Right lobe of liver (tissue), 6 donors: ENCODE data around the gene SLC9A3. TPM values are rescaled to one million over a fixed set of nuclear protein-coding genes. Genes with fewer than 3 reads are reported as not detected.
A peak's percentile ranks its signal among the peaks of the same experiment; 100 is the strongest.

Experiments
- ATAC-seq, 4 donors: fragments of 200-7000 bp; cut with Tn5 transposase; one replicate each; pipeline ENCODE4 v1.9.1; 2020; ENCODE audit warnings: mild to moderate bottlenecking in 4 of 4, moderate library complexity in 4 of 4
- DNase-seq, 3 donors: peaks; one replicate each; pipeline ENCODE4 v3.0.0-alpha.2; 2020
- H3K27ac ChIP-seq, 3 donors: fragments of 200-600 bp; one replicate each; pipeline ENCODE4 v1.8.0; 2022
- H3K27me3 ChIP-seq, 2 donors: fragments of 200-600 bp; one replicate each; pipeline ENCODE4 v1.8.0; 2022
- H3K36me3 ChIP-seq, 4 donors: fragments of 200-600 bp; sonication (generic) in 1 of 4; one replicate each; pipeline versions ENCODE4 v1.5.1 to v1.8.0; 2017 to 2022; ENCODE audit warnings: control low read depth in 1 of 4
- H3K4me1 ChIP-seq, 4 donors: fragments of 200-600 bp; sonication (generic) in 1 of 4; one replicate each; pipeline versions ENCODE4 v1.5.1 to v1.8.0; 2017 to 2022; ENCODE audit warnings: control low read depth in 1 of 4
- H3K4me3 ChIP-seq, 3 donors: fragments of 200-600 bp; one replicate each; pipeline ENCODE4 v1.8.0; 2022
- H3K9me3 ChIP-seq, 4 donors: fragments of 200-600 bp; sonication (generic) in 1 of 4; one replicate each; pipeline versions ENCODE4 v1.5.1 to v1.8.0; 2017 to 2022; ENCODE audit warnings: control low read depth in 1 of 4
- POLR2A ChIP-seq: fragments of 450-650 bp; IDR thresholded peaks from one replicate; pipeline ENCODE4 v1.6.1; 2017; ENCODE audit warnings: antibody characterized with exemption, mild to moderate bottlenecking
- WGBS: methylation state at CpG from one replicate; pipeline ENCODE4 v1.1.6; 2018; ENCODE audit warnings: low coverage, low lambda C conversion rate; ENCODE audit not compliant: insufficient coverage; ENCODE audit errors: missing lambda C conversion rate; 5-methylcytosine and 5-hydroxymethylcytosine counted together
- intact Hi-C, 2 donors: fragments of 100-400 bp; cut with DNase I; formaldehyde crosslinking; loops; one replicate each; pipeline versions ENCODE4 v1.11.2 to v1.14.1; 2022
- total RNA-seq, 6 experiments: library from RNA; depleted of rRNA in 2 of 6; stranded (reverse); fragments of >200 nt in 2 of 6; fragmentation: NEBNext Ultra II Directional in 3 of 6; extraction: Animal tissue kit (Norgen Biotek cat#: 25700) in 3 of 6; gene quantifications; one replicate each; pipeline versions ENCODE4 v1.1.0 to v1.2.4, GENCODE V29; 2016 to 2023
- TF ChIP-seq, protein P1 (sequence below), 4 donors: fragments of 200-600 bp in 3 of 4; fragments of 450-650 bp in 1 of 4; IDR thresholded peaks; one replicate each; pipeline versions ENCODE4 v1.5.1 to v1.8.0; 2016 to 2022; ENCODE audit warnings: antibody characterized with exemption in 4 of 4, mild to moderate bottlenecking in 2 of 4
- donor health status: DM: no; HTN: yes; CAD: no.
- donor health status: DM: no; HTN: no; CAD: no.
- donor health status: DM: no; HTN: no; CAD: no.
- donor health status: DM: no; HTN: yes; CAD: no.
- donor health status: DM: no; HTN: yes; CAD: no.

The SLC9A3 gene
- total RNA-seq, 6 experiments from 2014 or later = 0.32 to 1.8 (median 0.46) TPM

DNA sequence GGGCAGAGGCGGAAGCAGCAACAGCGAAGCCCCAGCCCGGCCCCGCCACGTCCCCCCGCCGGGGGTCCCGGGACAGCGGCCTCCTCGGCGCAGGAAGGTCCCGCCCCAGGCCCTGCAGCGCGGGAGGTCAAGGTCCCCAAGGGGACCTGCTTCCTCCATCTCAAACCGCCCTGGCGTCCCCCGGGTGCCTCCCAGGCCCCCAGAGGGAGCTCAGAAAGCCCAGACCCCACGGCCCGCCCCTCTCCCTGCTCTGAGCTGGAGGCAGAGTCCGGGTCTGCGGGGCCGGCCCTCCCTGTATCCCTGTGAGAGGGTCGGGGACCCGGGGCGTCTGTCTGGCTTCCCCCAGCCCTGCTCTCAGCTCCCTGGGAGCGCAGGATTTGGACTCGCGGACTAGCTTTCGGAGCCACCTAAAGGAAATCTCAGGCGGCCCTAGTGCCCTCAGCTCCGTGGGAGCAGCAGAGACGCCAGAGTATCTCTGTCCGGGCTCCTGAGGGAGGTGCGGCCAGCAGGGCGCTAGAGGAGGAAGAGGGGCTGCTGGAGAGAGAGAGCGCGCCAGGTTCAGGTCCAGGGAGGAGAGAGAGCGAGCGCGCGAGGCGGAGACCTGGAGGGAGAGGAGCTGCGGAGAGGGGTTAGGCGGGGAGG is 50.6 kb downstream of the SLC9A3 start:
- intact Hi-C loops = no loop called here
- H3K4me3 ChIP-seq = peak overlapping the region; percentile 76 to 89 (median 83)
- ATAC-seq = peak; percentile 4 to 25 (median 18)
- no peak for TF ChIP-seq POLR2A
- TF ChIP-seq, protein P1, sequence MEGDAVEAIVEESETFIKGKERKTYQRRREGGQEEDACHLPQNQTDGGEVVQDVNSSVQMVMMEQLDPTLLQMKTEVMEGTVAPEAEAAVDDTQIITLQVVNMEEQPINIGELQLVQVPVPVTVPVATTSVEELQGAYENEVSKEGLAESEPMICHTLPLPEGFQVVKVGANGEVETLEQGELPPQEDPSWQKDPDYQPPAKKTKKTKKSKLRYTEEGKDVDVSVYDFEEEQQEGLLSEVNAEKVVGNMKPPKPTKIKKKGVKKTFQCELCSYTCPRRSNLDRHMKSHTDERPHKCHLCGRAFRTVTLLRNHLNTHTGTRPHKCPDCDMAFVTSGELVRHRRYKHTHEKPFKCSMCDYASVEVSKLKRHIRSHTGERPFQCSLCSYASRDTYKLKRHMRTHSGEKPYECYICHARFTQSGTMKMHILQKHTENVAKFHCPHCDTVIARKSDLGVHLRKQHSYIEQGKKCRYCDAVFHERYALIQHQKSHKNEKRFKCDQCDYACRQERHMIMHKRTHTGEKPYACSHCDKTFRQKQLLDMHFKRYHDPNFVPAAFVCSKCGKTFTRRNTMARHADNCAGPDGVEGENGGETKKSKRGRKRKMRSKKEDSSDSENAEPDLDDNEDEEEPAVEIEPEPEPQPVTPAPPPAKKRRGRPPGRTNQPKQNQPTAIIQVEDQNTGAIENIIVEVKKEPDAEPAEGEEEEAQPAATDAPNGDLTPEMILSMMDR (IDR thresholded peaks at IDR 0.05) = no peak
- peak in 1 of 3 donors; percentile 59 for DNase-seq
- WGBS = 0% methylated on average over 19 of the region's 44 CpGs
- peak overlapping the region in 2 of 3 donors; percentile 38 to 44 for H3K27ac ChIP-seq
- H3K27me3 ChIP-seq = no peaks in the 10 kb centered on the region
- H3K36me3 ChIP-seq = no peaks in the 10 kb centered on the region
- H3K9me3 ChIP-seq = no peaks in the 10 kb centered on the region
- H3K4me1 ChIP-seq = peaks cover 0 to 17% (median 2%) of the 10 kb centered on the region in 4 donors

DNA sequence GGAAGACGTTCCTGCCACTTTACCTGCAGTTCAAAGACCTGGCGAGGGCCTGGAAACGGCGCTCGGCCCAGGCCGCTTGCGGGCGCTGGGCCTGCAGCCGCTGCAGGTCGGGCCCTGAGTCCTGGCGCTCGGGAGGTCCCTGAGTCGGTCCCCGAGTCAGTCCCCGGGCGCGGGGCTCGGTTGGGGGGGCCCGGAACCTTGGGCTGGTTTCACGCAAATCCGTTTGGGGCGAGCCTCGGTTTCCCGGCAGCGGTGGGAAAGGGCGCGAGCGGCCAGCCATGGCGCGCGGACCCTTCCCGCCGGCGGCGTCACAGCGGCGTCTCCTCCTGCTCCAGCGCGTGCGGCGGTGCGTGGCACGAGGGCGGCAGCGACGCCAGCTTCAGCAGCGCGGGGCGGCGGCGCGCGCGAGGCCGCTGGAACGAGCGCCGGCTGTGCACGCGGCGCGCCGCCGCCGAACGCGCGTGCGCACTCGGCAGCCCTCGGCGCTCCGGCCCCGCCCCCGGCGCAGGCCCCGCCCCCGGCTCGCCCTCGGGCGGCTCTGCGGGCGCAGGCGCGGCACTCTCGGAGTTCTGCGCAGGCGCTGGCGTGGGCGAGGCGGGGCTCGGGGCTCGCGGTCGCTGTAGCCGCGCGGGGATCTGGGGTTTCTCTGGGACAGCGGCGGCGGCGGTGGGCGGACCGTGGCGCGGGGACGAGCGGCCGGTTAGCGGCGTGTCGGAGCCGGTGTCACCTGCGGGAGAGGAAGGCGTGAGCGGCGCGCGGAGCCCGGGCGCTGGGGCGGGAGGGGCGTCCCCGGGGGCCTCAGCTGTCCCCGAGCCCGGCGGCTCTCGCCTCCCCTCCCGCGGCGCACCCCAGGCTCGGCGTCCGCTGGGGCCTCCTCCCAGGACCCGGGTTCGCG is 51.3 kb downstream of the SLC9A3 start:
- no peaks in the 10 kb centered on the region for H3K9me3 ChIP-seq
- no peaks in the 10 kb centered on the region for H3K27me3 ChIP-seq
- peak overlapping the region; percentile 62 to 68 (median 66) for H3K27ac ChIP-seq
- H3K4me3 ChIP-seq = peak overlapping the region; percentile 79 to 89 (median 83)
- 0% methylated on average over 14 of the region's 137 CpGs for WGBS
- DNase-seq (peak; percentile 91 to 92 (median 91)), ATAC-seq (peak; percentile 80 to 91 (median 82))
- peaks cover 0 to 17% (median 2%) of the 10 kb centered on the region in 4 donors for H3K4me1 ChIP-seq
- no peaks in the 10 kb centered on the region for H3K36me3 ChIP-seq
- TF ChIP-seq, protein P1 (IDR thresholded peaks at IDR 0.05) = no peak
- TF ChIP-seq POLR2A = peak; percentile 52
- intact Hi-C loops = no loop called here

DNA sequence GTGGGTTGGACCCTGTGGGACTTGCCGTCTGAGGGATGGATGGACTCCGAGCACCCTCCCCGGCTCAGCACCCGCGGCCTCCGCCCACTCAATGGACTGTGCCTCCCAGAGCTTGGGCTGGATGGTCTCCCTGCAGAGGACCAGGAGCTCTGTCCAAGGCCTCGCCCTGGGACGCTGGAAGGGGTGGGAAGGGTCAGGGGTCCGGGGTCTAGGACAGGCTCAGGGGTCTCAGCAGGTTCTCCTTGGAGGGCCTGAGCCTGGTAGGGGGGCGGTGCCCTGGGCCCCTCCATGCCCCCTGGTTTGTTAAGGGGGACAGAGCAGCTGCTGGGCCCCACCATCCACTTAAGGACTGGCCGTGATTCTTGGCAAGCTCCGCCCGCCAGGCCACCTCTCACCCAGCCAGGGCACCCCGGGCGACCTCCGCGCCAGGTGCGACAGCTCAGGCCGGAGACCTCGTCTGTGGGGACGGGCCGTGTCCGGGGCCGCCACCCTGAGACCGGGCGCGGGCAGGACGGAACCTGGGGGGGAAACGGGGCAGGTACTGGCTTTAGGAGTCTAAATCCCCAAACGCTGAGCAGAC is 52.1 kb downstream of the SLC9A3 start:
- WGBS = 0% methylated on average over 1 of the region's 30 CpGs
- Histone ChIP-seq H3K4me1 (peaks cover 0 to 17% (median 2%) of the 10 kb centered on the region in 4 donors), H3K27me3 (no peaks in the 10 kb centered on the region), H3K4me3 (peak overlapping the region; percentile 79 to 83 (median 79)), H3K27ac (peak overlapping the region; percentile 62 to 68 (median 66)), H3K36me3 (no peaks in the 10 kb centered on the region), H3K9me3 (no peaks in the 10 kb centered on the region)
- no peak for TF ChIP-seq POLR2A
- TF ChIP-seq, protein P1 (IDR thresholded peaks at IDR 0.05) = no peak
- DNase-seq = peak in 2 of 3 donors; percentile 53 to 70
- intact Hi-C loops = no loop called here
- peak; percentile 31 to 54 (median 32) for ATAC-seq

DNA sequence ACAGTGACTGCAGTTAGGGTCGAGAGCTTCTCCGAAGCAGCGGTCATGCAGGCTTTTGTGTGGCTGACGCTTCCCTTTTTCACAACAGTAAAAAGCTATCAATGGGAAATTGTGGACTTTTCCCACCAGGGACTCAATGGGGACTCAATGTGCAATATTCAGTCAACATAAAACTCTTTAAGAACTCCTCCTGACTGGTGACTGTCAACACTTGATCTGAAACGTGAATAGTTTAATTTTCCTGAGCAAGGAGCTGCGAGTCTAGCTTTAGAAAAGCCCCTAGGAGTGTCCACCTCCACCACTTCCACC is 52.5 kb downstream of the SLC9A3 start:
- ATAC-seq (no peak), DNase-seq (no peak)
- Histone ChIP-seq H3K27me3 (no peaks in the 10 kb centered on the region), H3K9me3 (no peaks in the 10 kb centered on the region), H3K4me3 (peak overlapping the region in 2 of 3 donors; percentile 79), H3K4me1 (peaks cover 0 to 17% (median 2%) of the 10 kb centered on the region in 4 donors), H3K36me3 (peaks cover 0 to 2% (median 0%) of the 10 kb centered on the region in 4 donors), H3K27ac (no peak overlapping the region)
- 14% methylated on average over 1 of the region's 6 CpGs for WGBS
- TF ChIP-seq, protein P1 (IDR thresholded peaks at IDR 0.05) = no peak
- TF ChIP-seq POLR2A = no peak
- intact Hi-C loops = no loop called here
